KMS-11 (cell line): ENCODE results near the gene KCNH8.
A peak's percentile ranks its signal among the peaks of the same experiment; 100 is the strongest.

Source experiments
- H2AFZ ChIP-seq: fragments of 200-600 bp; sonication (generic); 2 replicates; pipeline ENCODE4 v1.6.1; 2016; ENCODE audit warnings: antibody characterized with exemption, mixed run types, low read depth
- H3K27ac ChIP-seq: fragments of 200-600 bp; sonication (generic); 2 replicates; pipeline ENCODE4 v1.6.1; 2016; ENCODE audit warnings: mild to moderate bottlenecking, mixed run types
- H3K27me3 ChIP-seq: fragments of 200-600 bp; sonication (generic); 2 replicates; pipeline ENCODE4 v1.6.1; 2017; ENCODE audit warnings: mild to moderate bottlenecking, low read depth, mixed run types, moderate library complexity; ENCODE audit not compliant: insufficient read depth
- H3K36me3 ChIP-seq: fragments of 200-600 bp; sonication (generic); 2 replicates; pipeline ENCODE4 v1.6.1; 2017; ENCODE audit warnings: mild to moderate bottlenecking, mixed run types; ENCODE audit not compliant: insufficient read depth
- H3K4me1 ChIP-seq: fragments of 200-600 bp; sonication (generic); 2 replicates; pipeline ENCODE4 v1.6.1; 2016; ENCODE audit warnings: mild to moderate bottlenecking, low read depth, mixed run types; ENCODE audit not compliant: poor library complexity, severe bottlenecking
- H3K4me2 ChIP-seq: fragments of 200-600 bp; sonication (generic); 2 replicates; pipeline ENCODE4 v1.7.0; 2016; ENCODE audit warnings: mild to moderate bottlenecking, mixed run types
- H3K4me3 ChIP-seq: fragments of 200-600 bp; sonication (generic); IDR thresholded peaks from 2 replicates; pipeline ENCODE4 v1.6.1; 2017; ENCODE audit warnings: low read depth, low read length, mixed read lengths; ENCODE audit not compliant: insufficient read depth
- H3K79me2 ChIP-seq: fragments of 200-600 bp; sonication (generic); 2 replicates; pipeline ENCODE4 v1.6.1; 2016; ENCODE audit warnings: low read depth, mixed run types; ENCODE audit not compliant: insufficient read depth
- H3K9ac ChIP-seq: fragments of 200-600 bp; sonication (generic); 2 replicates; pipeline ENCODE4 v1.6.1; 2016; ENCODE audit warnings: mild to moderate bottlenecking, mixed run types
- H4K20me1 ChIP-seq: fragments of 200-600 bp; sonication (generic); 2 replicates; pipeline ENCODE4 v1.6.1; 2016; ENCODE audit warnings: mild to moderate bottlenecking, mixed run types; ENCODE audit not compliant: insufficient read depth
- CTCF ChIP-seq: fragments of 200-600 bp; sonication (generic); conservative IDR thresholded peaks from 2 replicates; pipeline ENCODE4 v1.6.1; 2017; ENCODE audit warnings: low read depth, mild to moderate bottlenecking, antibody characterized with exemption, low read length, moderate library complexity, mixed read lengths

The KCNH8 gene

GRCh38 chr3:19116239-19116638 is 32.1 kb upstream of the KCNH8 start:
- Histone ChIP-seq H3K4me2 (no peak overlapping the region), H3K27ac (no peak overlapping the region), H3K4me1 (no peaks in the 10 kb centered on the region), H3K9ac (no peak overlapping the region), H3K27me3 (no peaks in the 10 kb centered on the region), H4K20me1 (no peaks in the 10 kb centered on the region), H3K79me2 (no peaks in the 10 kb centered on the region), H2AFZ (no peak overlapping the region), H3K36me3 (no peaks in the 10 kb centered on the region), H3K4me3 (no peak overlapping the region)
- TF ChIP-seq CTCF = no peak

GRCh38 chr3:19124752-19125151 is 23.6 kb upstream of the KCNH8 start:
- H3K4me2 ChIP-seq = no peak overlapping the region
- TF ChIP-seq CTCF = no peak
- H3K36me3 ChIP-seq = no peaks in the 10 kb centered on the region
- H3K9ac ChIP-seq = no peak overlapping the region
- no peaks in the 10 kb centered on the region for H3K79me2 ChIP-seq
- H3K4me1 ChIP-seq = no peaks in the 10 kb centered on the region
- no peaks in the 10 kb centered on the region for H4K20me1 ChIP-seq
- H3K4me3 ChIP-seq = no peak overlapping the region
- no peak overlapping the region for H3K27ac ChIP-seq
- H2AFZ ChIP-seq = no peak overlapping the region
- H3K27me3 ChIP-seq = no peaks in the 10 kb centered on the region

- H2AFZ ChIP-seq = no peak overlapping the region
- H3K4me2 ChIP-seq = no peak overlapping the region
- no peaks in the 10 kb centered on the region for H3K27me3 ChIP-seq
- H3K9ac ChIP-seq = no peak overlapping the region
- H3K4me1 ChIP-seq = no peaks in the 10 kb centered on the region
- no peaks in the 10 kb centered on the region for H4K20me1 ChIP-seq
- H3K27ac ChIP-seq = no peak overlapping the region
- no peak overlapping the region for H3K4me3 ChIP-seq
- no peaks in the 10 kb centered on the region for H3K36me3 ChIP-seq
- no peak for TF ChIP-seq CTCF
- no peaks in the 10 kb centered on the region for H3K79me2 ChIP-seq
These were observed 8.4 kb upstream of the KCNH8 start for GRCh38 chr3:19139863-19140262.

GRCh38 chr3:19146685-19147650 is 1.3 kb upstream of the KCNH8 start:
- Histone ChIP-seq H3K4me1 (no peaks in the 10 kb centered on the region), H2AFZ (peak overlapping the region; percentile 76), H3K4me2 (peak overlapping the region; percentile 54), H4K20me1 (no peaks in the 10 kb centered on the region), H3K27me3 (no peaks in the 10 kb centered on the region), H3K36me3 (no peaks in the 10 kb centered on the region), H3K27ac (0 out of 2 replicates have a peak overlapping the region, but pooled peaks have one; percentile 20), H3K79me2 (no peaks in the 10 kb centered on the region), H3K9ac (peak overlapping the region; percentile 49; the same call in 1 of the 2 replicates), H3K4me3 (peak overlapping the region; percentile 38)
- TF ChIP-seq CTCF = no peak; the same call in 1 of the 2 replicates
